ENCODE data around the gene PPA1.
"Not testable (repeated sequence)": the region's sequence is repeated elsewhere in the genome, so short reads cannot be mapped to it uniquely, and the experiment has no call there.

Gene PPA1

DNA sequence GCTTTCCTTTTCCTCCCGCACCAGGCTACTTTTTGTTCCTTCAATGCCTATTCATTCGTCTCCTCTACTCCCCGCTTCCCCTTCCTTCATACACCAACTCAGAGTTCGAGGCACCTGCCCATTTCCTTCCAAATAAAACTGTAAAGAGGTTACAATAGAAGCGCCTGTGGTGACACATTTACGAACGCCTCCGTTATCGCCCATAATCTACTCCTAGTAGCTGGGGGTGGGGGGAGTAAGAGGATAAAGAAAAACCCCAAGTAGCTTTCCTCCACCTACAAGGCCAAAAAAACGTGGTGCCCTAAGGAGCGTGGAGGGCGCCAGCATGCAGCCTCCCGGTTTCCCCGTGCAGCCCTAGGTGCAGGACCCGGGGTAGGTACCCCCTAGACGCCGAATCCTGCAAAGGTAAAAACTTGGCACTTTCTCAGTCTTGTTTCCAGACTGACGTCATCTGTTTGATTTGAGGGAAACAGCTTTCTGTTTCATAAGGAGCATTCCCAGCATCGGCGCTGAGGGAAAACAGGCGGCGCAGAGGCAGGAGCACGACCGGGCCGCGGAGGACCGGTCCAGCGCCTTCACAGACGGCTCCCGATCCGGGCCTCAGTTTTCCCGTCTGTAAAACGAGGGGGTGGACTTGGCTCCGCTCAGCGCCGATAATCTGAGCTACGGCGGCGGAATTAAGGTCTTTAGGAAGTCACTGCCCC is 922 bp downstream of the PPA1 start:
- H3K4me1 ChIP-seq (ENCODE audit: control insufficient read depth in 1 of 2, insufficient read depth in 2 of 2, low read length in 2 of 2) = peaks cover 11% of the 10 kb centered on the region in 2 donors
- H3K27me3 ChIP-seq (ENCODE audit: low read depth, low read length) = no peaks in the 10 kb centered on the region
- H3K9me3 ChIP-seq (ENCODE audit: control insufficient read depth in 1 of 2, low read length in 2 of 2) = no peaks in the 10 kb centered on the region
- H3K4me3 ChIP-seq (ENCODE audit: low read depth in 1 of 2, low read length in 2 of 2) = peak overlapping the region; percentile 92 to 97
- peaks cover 0 to 9% of the 10 kb centered on the region in 2 donors for H3K36me3 ChIP-seq (ENCODE audit: control insufficient read depth in 1 of 2, insufficient read depth in 2 of 2, low read length in 2 of 2)
- peak overlapping the region; percentile 90 for H3K27ac ChIP-seq (ENCODE audit: low read length)

DNA sequence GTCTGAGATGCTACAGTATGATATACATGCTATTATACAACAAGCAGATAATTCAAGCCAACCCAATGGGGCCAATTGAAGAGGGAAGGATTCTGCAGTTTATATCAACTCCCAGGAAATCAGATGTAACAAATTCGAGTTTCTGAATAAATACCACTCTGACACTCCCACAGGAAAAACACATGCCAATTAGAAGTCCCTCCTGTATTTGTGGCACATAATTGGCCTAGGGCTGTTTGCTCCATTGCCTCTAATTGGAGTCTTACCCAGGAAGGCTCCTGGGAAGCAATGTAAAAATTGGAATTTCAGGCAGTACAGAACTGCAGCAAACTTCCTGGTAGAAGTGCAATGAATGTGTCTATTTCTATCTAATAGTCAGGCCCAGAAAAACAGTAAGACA is 4.7 kb downstream of the PPA1 start:
- H3K36me3 ChIP-seq (ENCODE audit: control insufficient read depth in 1 of 2, insufficient read depth in 2 of 2, low read length in 2 of 2) = peaks cover 0 to 9% of the 10 kb centered on the region in 2 donors
- H3K27me3 ChIP-seq (ENCODE audit: low read depth, low read length) = no peaks in the 10 kb centered on the region
- no peak overlapping the region for H3K4me3 ChIP-seq (ENCODE audit: low read depth in 1 of 2, low read length in 2 of 2)
- peak overlapping the region; percentile 66 for H3K27ac ChIP-seq (ENCODE audit: low read length)
- H3K9me3 ChIP-seq (ENCODE audit: control insufficient read depth in 1 of 2, low read length in 2 of 2) = no peaks in the 10 kb centered on the region
- H3K4me1 ChIP-seq (ENCODE audit: control insufficient read depth in 1 of 2, insufficient read depth in 2 of 2, low read length in 2 of 2) = peaks cover 11% of the 10 kb centered on the region in 2 donors

DNA sequence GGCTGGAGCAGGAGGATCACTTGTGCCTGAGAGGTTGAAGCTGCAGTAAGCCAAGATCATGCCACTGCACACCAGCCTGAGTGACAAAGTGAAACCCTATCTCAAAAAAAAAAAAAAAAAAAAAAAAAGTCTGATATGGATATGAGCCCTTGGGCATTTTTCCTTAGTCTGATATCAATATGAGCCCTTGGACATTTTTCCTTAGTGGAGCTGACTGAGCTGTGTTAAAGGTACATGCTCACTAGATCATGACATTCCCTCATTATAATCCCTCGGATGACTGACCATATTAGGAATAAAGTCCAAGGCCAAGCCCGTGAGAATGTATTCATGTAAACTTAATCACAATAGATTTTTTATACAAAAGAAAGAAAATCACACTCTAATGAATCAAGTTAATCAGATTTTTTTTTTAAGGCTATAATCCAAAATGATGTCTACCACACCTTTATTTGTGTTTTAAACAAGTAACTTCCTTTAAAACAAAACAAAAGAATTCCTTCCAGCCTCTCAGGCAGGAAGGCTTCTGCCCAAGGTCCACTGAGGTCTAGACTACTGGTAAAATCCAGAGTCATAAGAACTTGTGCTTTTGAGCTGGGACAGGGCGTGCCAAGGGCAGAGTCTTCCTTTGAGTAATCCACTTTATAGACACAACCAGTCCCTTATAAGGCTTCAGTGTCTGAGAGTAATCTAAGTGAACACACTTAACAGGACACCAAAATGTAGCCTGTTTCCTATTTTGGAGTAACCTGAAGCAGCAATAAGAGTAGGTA is 5.5 kb downstream of the PPA1 start:
- Histone ChIP-seq H3K4me3 (ENCODE audit: low read depth in 1 of 2, low read length in 2 of 2) (no peak overlapping the region), H3K9me3 (ENCODE audit: control insufficient read depth in 1 of 2, low read length in 2 of 2) (no peaks in the 10 kb centered on the region), H3K27ac (ENCODE audit: low read length) (peak overlapping the region; percentile 66), H3K36me3 (ENCODE audit: control insufficient read depth in 1 of 2, insufficient read depth in 2 of 2, low read length in 2 of 2) (peaks cover 0 to 9% of the 10 kb centered on the region in 2 donors), H3K27me3 (ENCODE audit: low read depth, low read length) (no peaks in the 10 kb centered on the region), H3K4me1 (ENCODE audit: control insufficient read depth in 1 of 2, insufficient read depth in 2 of 2, low read length in 2 of 2) (peaks cover 11% of the 10 kb centered on the region in 2 donors)

DNA sequence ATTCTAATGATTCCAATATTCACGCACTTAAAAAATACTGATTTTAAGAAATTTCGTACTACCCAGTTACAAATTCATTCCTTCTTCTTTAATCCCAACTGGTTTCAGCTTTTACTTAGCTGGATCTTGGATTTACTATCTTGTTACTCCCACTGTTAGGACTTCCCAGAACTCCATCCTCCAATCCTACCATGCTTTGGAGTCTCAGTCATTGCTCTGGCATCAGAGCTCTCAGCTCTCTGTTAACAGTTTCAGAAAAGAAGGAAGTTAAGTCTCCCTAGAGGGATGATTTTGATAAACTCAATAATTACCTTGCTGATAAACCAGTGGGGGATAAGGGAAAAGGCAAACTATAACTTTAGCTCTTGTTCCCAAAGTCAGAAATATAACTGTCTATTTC is 9.5 kb downstream of the PPA1 start:
- Histone ChIP-seq H3K27me3 (ENCODE audit: low read depth, low read length) (no peaks in the 10 kb centered on the region), H3K27ac (ENCODE audit: low read length) (no peak overlapping the region), H3K4me3 (ENCODE audit: low read depth in 1 of 2, low read length in 2 of 2) (no peak overlapping the region), H3K4me1 (ENCODE audit: control insufficient read depth in 1 of 2, insufficient read depth in 2 of 2, low read length in 2 of 2) (peaks cover 17 to 19% of the 10 kb centered on the region in 2 donors), H3K36me3 (ENCODE audit: control insufficient read depth in 1 of 2, insufficient read depth in 2 of 2, low read length in 2 of 2) (peaks cover 0 to 3% of the 10 kb centered on the region in 2 donors), H3K9me3 (ENCODE audit: control insufficient read depth in 1 of 2, low read length in 2 of 2) (no peaks in the 10 kb centered on the region)

DNA sequence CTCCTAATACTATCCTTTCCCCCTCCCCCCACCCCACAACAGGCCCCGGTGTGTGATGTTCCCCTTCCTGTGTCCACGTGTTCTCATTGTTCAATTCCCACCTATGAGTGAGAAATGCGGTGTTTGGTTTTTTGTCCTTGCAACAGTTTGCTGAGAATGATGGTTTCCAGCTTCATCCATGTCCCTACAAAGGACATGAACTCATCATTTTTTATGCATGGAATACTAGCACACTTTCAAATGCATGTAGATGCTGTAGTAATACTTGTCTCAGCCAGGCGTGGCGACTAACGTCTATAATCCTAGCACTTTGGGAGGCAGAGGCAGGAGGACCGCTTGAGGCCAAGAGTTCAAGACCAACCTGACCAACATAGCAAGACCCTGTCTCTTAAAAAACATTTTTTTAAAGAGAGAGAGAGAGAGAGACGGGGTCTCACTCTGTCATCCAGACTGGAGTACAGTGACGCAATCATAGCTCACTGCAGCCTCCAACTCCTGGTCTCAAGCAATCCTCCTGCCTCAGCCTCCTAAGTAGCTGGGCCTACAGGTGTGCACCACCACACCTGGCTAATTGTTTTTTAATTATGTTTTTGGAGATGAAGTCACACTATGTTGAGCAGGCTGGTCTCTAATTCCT is 10.3 kb downstream of the PPA1 start:
- H3K4me1 ChIP-seq (ENCODE audit: control insufficient read depth in 1 of 2, insufficient read depth in 2 of 2, low read length in 2 of 2) = peaks cover 9 to 17% of the 10 kb centered on the region in 2 donors
- not testable (repeated sequence) for H3K9me3 ChIP-seq (ENCODE audit: control insufficient read depth in 1 of 2, low read length in 2 of 2); H3K4me3 ChIP-seq (ENCODE audit: low read depth in 1 of 2, low read length in 2 of 2); H3K36me3 ChIP-seq (ENCODE audit: control insufficient read depth in 1 of 2, insufficient read depth in 2 of 2, low read length in 2 of 2); H3K27ac ChIP-seq (ENCODE audit: low read length); H3K27me3 ChIP-seq (ENCODE audit: low read depth, low read length)

DNA sequence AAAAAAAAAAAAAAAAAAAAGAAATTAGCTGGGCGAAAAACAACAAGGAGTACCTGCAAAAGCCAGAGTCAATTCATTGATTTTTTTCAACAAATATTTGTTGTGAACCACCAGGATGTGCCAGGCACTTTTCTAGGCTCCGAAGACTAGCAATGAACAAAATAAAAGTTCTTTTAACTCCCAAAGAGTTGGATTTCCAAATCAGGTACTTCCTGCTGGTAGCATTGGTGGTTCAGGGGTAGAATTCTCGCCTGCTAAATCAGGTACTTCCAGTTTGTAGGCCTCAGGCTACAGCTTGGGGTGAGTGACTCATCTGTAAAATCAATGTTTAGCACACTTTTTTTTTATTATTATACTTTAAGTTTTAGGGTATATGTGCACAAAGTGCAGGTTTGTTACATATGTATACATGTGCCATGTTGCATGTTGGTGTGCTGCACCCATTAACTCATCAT is 10.9 kb downstream of the PPA1 start:
- Histone ChIP-seq H3K9me3 (ENCODE audit: control insufficient read depth in 1 of 2, low read length in 2 of 2) (no peaks in the 10 kb centered on the region), H3K27ac (ENCODE audit: low read length) (no peak overlapping the region), H3K36me3 (ENCODE audit: control insufficient read depth in 1 of 2, insufficient read depth in 2 of 2, low read length in 2 of 2) (no peaks in the 10 kb centered on the region), H3K4me1 (ENCODE audit: control insufficient read depth in 1 of 2, insufficient read depth in 2 of 2, low read length in 2 of 2) (peaks cover 7 to 14% of the 10 kb centered on the region in 2 donors), H3K27me3 (ENCODE audit: low read depth, low read length) (no peaks in the 10 kb centered on the region), H3K4me3 (ENCODE audit: low read depth in 1 of 2, low read length in 2 of 2) (no peak overlapping the region)

DNA sequence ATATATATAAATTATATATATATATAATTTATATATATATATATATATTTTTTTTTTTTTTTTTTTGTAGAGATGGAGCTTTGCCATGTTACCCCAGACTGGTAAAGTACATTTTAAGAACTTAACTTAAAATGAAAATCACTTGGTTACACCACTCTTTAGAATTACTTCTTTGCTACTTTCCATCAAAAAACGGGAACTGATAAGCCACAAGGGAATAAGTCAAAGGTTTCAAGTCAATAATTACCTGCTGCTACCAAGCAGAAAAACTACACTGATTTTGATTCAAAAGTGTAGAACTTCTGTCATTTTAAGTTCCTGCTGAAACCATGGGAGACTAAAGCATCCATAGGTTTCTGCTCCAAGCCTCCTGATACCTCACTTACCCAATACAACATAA is 12.2 kb downstream of the PPA1 start:
- H3K27ac ChIP-seq (ENCODE audit: low read length) = peak overlapping the region; percentile 12

DNA sequence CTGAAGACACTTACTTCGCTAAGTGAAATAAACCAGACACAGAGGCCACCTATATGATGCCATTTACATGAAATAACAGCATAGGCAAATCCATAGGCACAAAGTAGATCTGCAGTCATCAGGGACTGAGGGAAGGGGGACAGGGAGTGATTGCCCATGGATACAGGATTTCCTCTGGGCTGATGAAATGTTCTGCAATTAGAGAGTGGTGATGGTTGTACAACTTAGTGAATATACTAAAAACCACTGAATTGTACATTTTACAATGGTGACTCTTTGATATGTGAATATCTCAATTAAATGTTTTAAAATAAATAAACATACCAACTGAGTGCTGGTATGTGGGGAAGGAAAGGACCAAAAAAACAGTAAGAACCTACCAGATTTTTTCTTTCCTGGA is 20.4 kb downstream of the PPA1 start:
- no peaks in the 10 kb centered on the region for H3K4me1 ChIP-seq (ENCODE audit: control insufficient read depth in 1 of 2, insufficient read depth in 2 of 2, low read length in 2 of 2)
- H3K4me3 ChIP-seq (ENCODE audit: low read depth in 1 of 2, low read length in 2 of 2) = no peak overlapping the region
- no peaks in the 10 kb centered on the region for H3K9me3 ChIP-seq (ENCODE audit: control insufficient read depth in 1 of 2, low read length in 2 of 2)
- H3K27me3 ChIP-seq (ENCODE audit: low read depth, low read length) = no peaks in the 10 kb centered on the region
- H3K27ac ChIP-seq (ENCODE audit: low read length) = no peak overlapping the region
- H3K36me3 ChIP-seq (ENCODE audit: control insufficient read depth in 1 of 2, insufficient read depth in 2 of 2, low read length in 2 of 2) = peaks cover 46 to 52% of the 10 kb centered on the region in 2 donors

More for the DNA sequence above, 12.2 kb downstream of the PPA1 start:
- Histone ChIP-seq H3K9me3 (ENCODE audit: control insufficient read depth in 1 of 2, low read length in 2 of 2) (no peaks in the 10 kb centered on the region), H3K27me3 (ENCODE audit: low read depth, low read length) (no peaks in the 10 kb centered on the region), H3K4me1 (ENCODE audit: control insufficient read depth in 1 of 2, insufficient read depth in 2 of 2, low read length in 2 of 2) (peaks cover 7 to 14% of the 10 kb centered on the region in 2 donors), H3K36me3 (ENCODE audit: control insufficient read depth in 1 of 2, insufficient read depth in 2 of 2, low read length in 2 of 2) (peaks cover 0 to 3% of the 10 kb centered on the region in 2 donors), H3K4me3 (ENCODE audit: low read depth in 1 of 2, low read length in 2 of 2) (peak overlapping the region in 1 of 2 donors; percentile 2)

DNA sequence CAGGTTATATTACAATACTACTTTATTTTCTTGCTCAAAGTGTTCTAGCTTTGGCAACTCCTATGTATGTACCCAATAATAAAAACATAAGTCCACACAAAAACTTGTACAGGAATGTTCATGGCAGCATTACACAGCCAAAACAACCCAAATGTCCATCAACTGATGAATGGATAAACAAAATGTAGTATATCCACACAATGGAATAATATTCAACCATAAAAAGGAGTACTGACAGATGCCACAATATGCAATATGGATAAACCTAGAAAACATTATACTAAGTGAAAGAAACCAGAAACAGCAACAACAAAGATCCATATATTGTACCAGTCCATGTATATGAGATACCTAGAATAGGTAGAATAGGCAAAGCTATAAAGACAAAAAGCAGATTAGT is 21.0 kb downstream of the PPA1 start:
- Histone ChIP-seq H3K27me3 (ENCODE audit: low read depth, low read length) (no peaks in the 10 kb centered on the region), H3K4me1 (ENCODE audit: control insufficient read depth in 1 of 2, insufficient read depth in 2 of 2, low read length in 2 of 2) (no peaks in the 10 kb centered on the region), H3K9me3 (ENCODE audit: control insufficient read depth in 1 of 2, low read length in 2 of 2) (no peaks in the 10 kb centered on the region), H3K36me3 (ENCODE audit: control insufficient read depth in 1 of 2, insufficient read depth in 2 of 2, low read length in 2 of 2) (peaks cover 48 to 54% of the 10 kb centered on the region in 2 donors), H3K27ac (ENCODE audit: low read length) (no peak overlapping the region), H3K4me3 (ENCODE audit: low read depth in 1 of 2, low read length in 2 of 2) (no peak overlapping the region)

DNA sequence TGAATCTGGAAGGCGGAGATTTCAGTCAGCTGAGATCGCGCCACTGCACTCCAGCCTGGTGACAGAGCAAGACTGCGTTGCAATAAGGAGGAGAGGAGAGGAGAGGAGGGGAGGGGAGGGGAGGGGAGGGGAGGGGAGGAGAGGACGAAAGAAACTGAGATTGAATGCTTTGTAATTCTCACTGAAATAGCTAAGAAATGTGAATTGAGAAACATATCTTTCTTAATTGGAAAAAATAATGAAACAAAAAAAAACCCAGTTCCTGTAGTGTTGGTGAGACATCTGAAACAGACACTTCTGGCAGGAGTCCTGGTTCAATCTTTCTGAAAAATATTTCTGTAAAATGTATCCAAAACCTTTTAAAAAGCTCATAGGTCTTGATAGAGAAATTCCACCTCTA is 26.5 kb downstream of the PPA1 start:
- no peaks in the 10 kb centered on the region for H3K27me3 ChIP-seq (ENCODE audit: low read depth, low read length)
- H3K27ac ChIP-seq (ENCODE audit: low read length) = no peak overlapping the region
- peaks cover 34 to 54% of the 10 kb centered on the region in 2 donors for H3K36me3 ChIP-seq (ENCODE audit: control insufficient read depth in 1 of 2, insufficient read depth in 2 of 2, low read length in 2 of 2)
- no peaks in the 10 kb centered on the region for H3K9me3 ChIP-seq (ENCODE audit: control insufficient read depth in 1 of 2, low read length in 2 of 2)
- H3K4me3 ChIP-seq (ENCODE audit: low read depth in 1 of 2, low read length in 2 of 2) = no peak overlapping the region
- H3K4me1 ChIP-seq (ENCODE audit: control insufficient read depth in 1 of 2, insufficient read depth in 2 of 2, low read length in 2 of 2) = no peaks in the 10 kb centered on the region

DNA sequence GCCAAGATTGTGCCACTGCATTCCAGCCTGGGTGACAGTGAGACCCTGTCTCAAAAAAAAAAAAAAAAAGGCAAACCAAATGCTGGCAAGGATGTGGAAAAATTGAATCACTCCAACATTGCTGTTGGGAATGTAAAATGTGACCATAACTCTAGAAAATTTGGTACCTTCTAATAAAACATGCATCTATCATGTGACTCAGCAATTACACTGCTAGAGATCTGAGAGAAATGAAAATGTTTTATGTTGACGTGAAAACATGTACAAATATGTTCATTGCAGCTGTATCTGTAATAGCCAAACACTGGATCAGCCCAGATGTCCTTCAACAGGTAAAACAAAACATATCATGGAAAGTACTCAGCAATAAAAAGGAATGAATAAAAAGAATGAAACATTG is 32.1 kb downstream of the PPA1 start:
- H3K9me3 ChIP-seq (ENCODE audit: control insufficient read depth in 1 of 2, low read length in 2 of 2) = peaks cover 0 to 6% of the 10 kb centered on the region in 2 donors
- peaks cover 27 to 56% of the 10 kb centered on the region in 2 donors for H3K36me3 ChIP-seq (ENCODE audit: control insufficient read depth in 1 of 2, insufficient read depth in 2 of 2, low read length in 2 of 2)
- H3K27ac ChIP-seq (ENCODE audit: low read length) = no peak overlapping the region
- H3K4me1 ChIP-seq (ENCODE audit: control insufficient read depth in 1 of 2, insufficient read depth in 2 of 2, low read length in 2 of 2) = no peaks in the 10 kb centered on the region
- no peaks in the 10 kb centered on the region for H3K27me3 ChIP-seq (ENCODE audit: low read depth, low read length)
- no peak overlapping the region for H3K4me3 ChIP-seq (ENCODE audit: low read depth in 1 of 2, low read length in 2 of 2)

Measured in muscle layer of duodenum (tissue), 2 donors.